Measurements from ENCODE around the gene SPTB.

GRCh38 chr14:64821651-64822050, 58.1 kb downstream of the SPTB start:
- TF ChIP-seq POLR2AphosphoS5 (IDR thresholded peaks at IDR 0.05; ENCODE audit: low read depth, low read length), result no peak
- no peak for TF ChIP-seq TAF1 (IDR thresholded peaks at IDR 0.05; ENCODE audit: low read depth, low read length)
- TF ChIP-seq POLR2A (IDR thresholded peaks at IDR 0.05; ENCODE audit: low read depth, low read length), result no peak
- no peak for TF ChIP-seq SPI1 (IDR thresholded peaks at IDR 0.05; ENCODE audit: low read depth, low read length)
